Posterior cingulate gyrus (tissue), 11 donors: Measurements from ENCODE around the gene COQ8A.
A peak's percentile ranks its signal among the peaks of the same experiment; 100 is the strongest.

Source experiments
- DNase-seq, 10 donors: peaks; one replicate each; pipeline versions ENCODE4 v3.0.0 to v3.0.0-alpha.2; 2020 to 2021; ENCODE audit warnings: mixed read lengths in 3 of 10
- intact Hi-C: fragments of 100-400 bp; cut with DNase I; formaldehyde crosslinking; loops from one replicate; pipeline ENCODE4 v1.15.1; 2023

COQ8A gene

GRCh38 chr1:226981838-226982237 lies 41.7 kb downstream of the COQ8A start:
- peak in 1 of 10 donors; percentile 67 for DNase-seq
- intact Hi-C loops: no loop called here

GRCh38 chr1:226982451-226983177 lies 42.5 kb downstream of the COQ8A start:
- DNase-seq: peak in 1 of 10 donors; percentile 82
- intact Hi-C loops: no loop called here

GRCh38 chr1:226983247-226983991 lies 43.3 kb downstream of the COQ8A start:
- DNase-seq: peak in 2 of 10 donors; percentile 66 to 74
- intact Hi-C loops: no loop called here

GRCh38 chr1:226983992-226984364 lies 43.9 kb downstream of the COQ8A start:
- DNase-seq: peak in 3 of 10 donors; percentile 54 to 82 (median 79)
- intact Hi-C loops: no loop called here

- intact Hi-C loops: loop anchor here (5.0 kb wide), 2 partner anchors 42 to 453 kb away; partner anchors contain the start of gene COQ8A
- DNase-seq: peak in 3 of 10 donors; percentile 66 to 85 (median 79)
These were observed 44.6 kb downstream of the COQ8A start for GRCh38 chr1:226984521-226985238.

DNA sequence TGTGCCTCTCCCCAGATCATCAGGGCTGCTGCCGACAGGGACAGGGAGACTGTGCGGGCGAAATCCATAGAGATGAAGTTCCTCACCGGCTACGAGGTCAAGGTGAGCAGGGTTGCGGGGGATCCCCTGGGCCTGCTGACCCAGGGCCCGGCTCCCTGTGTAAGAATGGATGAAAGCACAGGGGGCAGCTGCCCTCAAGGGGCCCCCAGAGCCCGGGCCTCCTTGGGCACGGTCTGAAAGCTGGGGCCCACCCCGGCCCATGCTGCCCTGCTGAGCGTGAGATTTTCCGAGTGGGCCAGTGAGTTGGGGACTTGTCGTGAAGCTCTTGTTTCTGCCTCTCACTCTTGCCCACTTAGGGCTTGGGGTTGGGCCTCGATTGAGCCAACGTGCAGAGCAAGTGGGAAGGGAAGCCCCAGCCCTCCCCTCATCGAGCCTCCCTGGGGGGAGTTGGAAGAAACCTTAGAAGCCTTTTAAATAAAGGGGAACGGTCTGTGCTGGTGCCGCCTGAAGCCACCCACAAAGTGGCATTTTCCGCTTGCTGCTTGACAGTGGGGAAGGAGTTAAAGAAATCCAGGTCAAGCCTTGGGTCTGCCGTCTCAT lies 45.2 kb downstream of the COQ8A start:
- intact Hi-C loops: loop anchor here (5.0 kb wide), 2 partner anchors 43 to 452 kb away; partner anchors contain the start of gene COQ8A
- DNase-seq: peak in 2 of 10 donors; percentile 71 to 82

GRCh38 chr1:226985839-226986463 lies 45.9 kb downstream of the COQ8A start:
- DNase-seq: peak in 4 of 10 donors; percentile 57 to 93 (median 89)
- intact Hi-C loops: loop anchor here (5.0 kb wide), 2 partner anchors 44 to 451 kb away; partner anchors contain the start of gene COQ8A

DNA sequence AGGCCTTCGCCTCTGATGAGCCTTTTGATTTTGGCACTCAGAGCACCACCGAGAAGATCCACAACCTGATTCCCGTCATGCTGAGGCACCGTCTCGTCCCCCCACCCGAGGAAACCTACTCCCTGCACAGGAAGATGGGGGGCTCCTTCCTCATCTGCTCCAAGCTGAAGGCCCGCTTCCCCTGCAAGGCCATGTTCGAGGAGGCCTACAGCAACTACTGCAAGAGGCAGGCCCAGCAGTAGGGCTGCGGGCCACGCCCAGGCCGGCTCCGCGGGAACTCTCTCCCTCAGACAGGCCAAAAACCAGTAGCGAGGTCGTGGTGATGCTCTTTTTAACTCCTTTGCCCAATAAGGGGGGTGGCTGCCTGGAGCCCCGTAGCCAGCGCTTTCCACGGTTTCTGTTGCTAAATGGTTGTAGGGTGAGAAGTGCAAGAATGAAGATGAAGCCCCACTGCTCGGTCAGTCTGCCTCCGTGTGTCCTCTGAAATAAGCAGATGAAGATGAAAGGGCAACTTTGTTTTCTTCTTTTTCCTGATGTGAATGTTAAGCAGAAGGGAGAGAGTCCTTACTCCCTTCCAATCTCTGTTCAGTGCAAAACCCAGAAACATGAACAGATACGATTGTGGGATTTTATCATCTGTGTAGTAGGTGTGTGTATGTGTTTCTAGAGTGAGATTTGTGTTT lies 46.5 kb downstream of the COQ8A start:
- peak in 3 of 10 donors; percentile 69 to 86 (median 78) for DNase-seq
- intact Hi-C loops: loop anchor here (5.0 kb wide), 2 partner anchors 44 to 451 kb away; partner anchors contain the start of gene COQ8A

- intact Hi-C loops: loop anchor here (5.0 kb wide), 2 partner anchors 45 to 450 kb away; partner anchors contain the start of gene COQ8A
- peak in 3 of 10 donors; percentile 70 to 81 (median 80) for DNase-seq
These were observed 47.1 kb downstream of the COQ8A start for GRCh38 chr1:226987179-226987536.

DNA sequence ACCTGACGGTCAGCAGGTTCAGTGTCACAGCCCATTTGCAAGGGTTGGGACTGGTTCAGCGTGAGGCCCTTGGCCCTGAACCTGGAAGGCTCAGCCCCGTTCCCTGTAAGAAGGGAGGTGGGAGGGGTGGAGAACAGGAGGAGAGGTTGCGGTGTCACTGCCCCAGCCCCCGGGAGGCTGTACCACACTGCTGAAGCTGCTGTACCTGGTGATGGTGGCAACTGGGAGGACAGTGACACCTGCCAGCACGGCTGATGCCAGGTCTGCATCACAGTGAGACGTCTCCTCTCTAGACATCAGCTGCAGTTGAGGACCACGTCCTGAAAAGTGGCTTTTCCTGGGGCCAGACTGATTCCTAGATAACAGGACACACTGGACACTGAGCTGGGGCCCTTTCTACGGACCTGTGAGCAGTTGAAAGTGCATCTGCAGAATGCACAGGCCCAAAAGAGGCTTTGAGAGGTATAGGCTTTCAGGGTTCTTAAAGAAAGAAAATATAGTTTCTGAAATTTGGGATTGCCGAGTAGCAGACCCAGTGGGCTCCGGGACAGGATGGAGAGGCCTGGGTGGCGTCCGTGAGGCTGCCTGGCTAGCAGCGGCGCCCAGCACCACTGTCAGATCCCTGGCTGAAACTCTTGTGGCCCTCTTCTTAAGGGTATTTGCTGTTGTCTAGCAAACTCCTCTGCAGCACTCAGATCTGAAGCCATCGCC lies 47.7 kb downstream of the COQ8A start:
- intact Hi-C loops: loop anchor here (5.0 kb wide), 2 partner anchors 45 to 450 kb away; partner anchors contain the start of gene COQ8A
- DNase-seq: peak in 2 of 10 donors; percentile 56 to 63

DNA sequence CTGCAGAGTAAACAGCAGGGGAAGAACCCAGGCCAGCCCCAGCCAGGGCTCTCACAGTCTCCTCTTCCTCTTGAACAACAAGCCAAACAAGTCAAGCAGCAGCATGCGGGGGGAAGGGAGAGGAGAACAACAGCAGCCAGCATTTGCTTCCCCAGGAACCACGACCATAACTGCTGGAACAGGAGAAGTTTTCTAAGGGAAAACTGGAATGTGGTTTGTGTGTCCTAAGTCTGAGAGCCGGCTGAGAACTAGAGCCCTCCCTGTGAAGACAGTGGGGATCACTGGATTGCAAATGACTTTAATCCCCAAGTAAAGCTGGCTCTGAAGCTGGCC lies 48.2 kb downstream of the COQ8A start:
- intact Hi-C loops: loop anchor here (5.0 kb wide), 2 partner anchors 46 to 449 kb away; partner anchors contain the start of gene COQ8A
- peak in 5 of 10 donors; percentile 16 to 91 (median 78) for DNase-seq

DNA sequence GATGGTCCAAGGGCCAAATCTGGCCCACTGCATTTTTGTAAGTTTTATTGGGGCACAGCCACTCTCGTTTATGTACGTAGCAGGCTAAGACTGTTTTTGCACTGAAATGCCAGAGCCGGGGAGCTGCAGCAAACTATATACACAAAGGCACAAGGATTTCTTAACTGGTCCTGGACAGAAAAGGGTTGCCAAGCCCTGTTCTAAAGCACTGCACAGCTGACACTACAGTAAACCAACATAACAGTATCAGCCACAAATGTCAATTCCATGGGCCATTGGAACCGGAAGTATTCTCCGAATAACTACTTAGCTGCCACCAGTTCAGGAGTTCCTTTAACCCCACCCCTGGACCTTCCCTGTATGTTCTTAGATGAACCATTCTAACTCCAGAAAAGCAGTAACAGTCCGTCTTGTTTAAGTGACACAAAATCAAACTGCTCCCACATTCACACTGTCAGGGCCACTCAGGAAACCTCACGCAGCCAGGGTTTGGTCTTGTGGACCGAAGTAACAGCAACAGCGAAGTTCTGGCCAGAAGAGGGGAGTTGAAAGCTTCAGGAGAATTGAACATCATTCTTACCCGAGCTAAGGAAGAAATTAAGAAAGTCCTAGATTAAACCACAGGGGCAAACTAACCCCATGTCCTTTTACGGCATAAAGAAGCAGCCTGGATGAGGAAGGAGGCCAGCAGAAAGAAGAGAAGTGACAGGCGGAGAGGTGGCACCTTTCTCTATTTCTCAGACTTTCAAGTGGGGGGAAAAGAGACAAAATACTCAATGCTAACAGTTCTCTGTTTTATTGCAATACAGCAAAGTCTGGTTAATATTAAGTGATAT lies 49.2 kb downstream of the COQ8A start:
- no peak for DNase-seq
- intact Hi-C loops: loop anchor here (5.0 kb wide), 2 partner anchors 47 to 448 kb away; partner anchors contain the start of gene COQ8A

DNA sequence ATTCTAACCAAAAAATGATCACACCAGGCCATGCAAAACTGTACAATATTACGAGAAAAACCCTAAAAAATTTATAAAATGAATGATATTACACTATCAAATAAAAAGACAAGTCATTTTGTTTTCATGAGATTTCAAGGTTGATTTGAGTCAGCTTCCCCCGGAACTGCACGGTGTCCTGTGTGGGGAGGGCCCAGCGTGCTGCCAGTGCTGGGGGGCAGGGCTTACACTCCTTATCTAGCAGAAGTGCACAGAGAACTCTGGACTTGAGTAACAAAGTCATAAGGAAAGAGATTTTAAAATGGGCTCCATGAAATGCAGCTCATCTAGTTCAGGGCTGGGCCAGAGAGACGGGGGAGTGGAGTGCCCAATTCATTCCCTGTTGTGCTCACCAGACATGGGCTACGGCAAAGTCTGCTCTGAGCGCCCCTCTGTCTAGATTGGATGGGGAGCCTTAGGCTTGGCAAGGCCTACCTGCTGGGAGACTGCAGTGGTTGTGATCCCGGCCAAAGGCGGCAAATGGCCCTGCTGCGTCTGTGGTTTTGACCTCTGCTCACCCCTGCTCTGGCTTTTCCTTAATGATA lies 50.1 kb downstream of the COQ8A start:
- intact Hi-C loops: no loop called here
- peak in 1 of 10 donors; percentile 59 for DNase-seq

DNA sequence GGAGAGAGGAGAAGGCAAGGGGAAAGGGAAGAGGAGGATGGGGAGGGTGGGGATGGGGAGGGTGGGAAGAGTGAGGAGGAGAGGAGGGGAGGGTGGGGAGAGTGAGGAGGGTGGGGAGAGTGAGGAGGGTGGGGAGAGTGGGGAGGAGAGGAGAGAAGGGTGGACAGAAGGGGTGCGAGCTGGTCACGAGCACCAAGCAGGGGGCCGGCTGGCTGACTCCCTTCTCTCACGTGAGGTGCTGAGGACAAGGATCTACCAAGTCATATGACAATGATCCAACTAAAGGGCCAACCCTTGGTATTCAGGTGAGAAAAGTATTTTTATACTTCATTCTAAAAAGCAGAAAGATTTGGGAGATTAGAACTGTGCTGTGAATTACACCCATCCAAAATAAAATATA lies 51.8 kb downstream of the COQ8A start:
- intact Hi-C loops: no loop called here
- peak in 1 of 10 donors; percentile 62 for DNase-seq

GRCh38 chr1:226993814-226994585 lies 53.9 kb downstream of the COQ8A start:
- intact Hi-C loops: no loop called here
- peak in 4 of 10 donors; percentile 13 to 85 (median 69) for DNase-seq
